PC-9 (cell line): ENCODE results near the gene NDE1. TPM values are rescaled to one million over a fixed set of nuclear protein-coding genes. Genes with fewer than 3 reads are reported as not detected.

ENCODE experiments used
- BruUV-seq: library from RNA; stranded (reverse); fragments of 400-500 nt; replicated peaks from 2 replicates; lab custom pipeline; 2021; lab: Mats Ljungman, UMichigan
- CTCF ChIA-PET: fragments of 300-600 bp; sonication (Branson Sonifier 250); formaldehyde crosslinking; loops from one replicate; lab custom pipeline; 2022; ENCODE audit warnings: antibody characterized with exemption; lab: Charles Lee
- POLR2A ChIA-PET: fragments of 300-600 bp; sonication (Branson Sonifier 250); formaldehyde crosslinking; loops from one replicate; lab custom pipeline; 2022; ENCODE audit warnings: antibody characterized with exemption; ENCODE audit not compliant: unreplicated experiment; lab: Charles Lee
- DNase-seq, 2 experiments: peaks; one replicate each; pipeline versions ENCODE4 v3.0.0 to v3.0.0-alpha.2; 2015 to 2022; ENCODE audit warnings: mixed read lengths in 1 of 2
- H2AFZ ChIP-seq: fragments of 200-600 bp; sonication (generic); 2 replicates; pipeline ENCODE4 v1.8.1; 2017; ENCODE audit warnings: antibody characterized with exemption
- H3F3A ChIP-seq: fragments of 200-600 bp; sonication (generic); 2 replicates; pipeline ENCODE4 v1.8.1; 2017; ENCODE audit warnings: antibody characterized with exemption, mild to moderate bottlenecking, low read depth; ENCODE audit not compliant: insufficient read depth
- H3K27ac ChIP-seq: fragments of 200-600 bp; sonication (generic); 2 replicates; pipeline ENCODE4 v1.6.1; 2016; ENCODE audit warnings: mixed run types
- H3K27me3 ChIP-seq: fragments of 200-600 bp; sonication (generic); 2 replicates; pipeline ENCODE4 v1.6.1; 2016; ENCODE audit warnings: low read depth, mixed run types; ENCODE audit not compliant: insufficient read depth
- H3K36me3 ChIP-seq: fragments of 200-600 bp; sonication (generic); 2 replicates; pipeline ENCODE4 v1.6.1; 2016; ENCODE audit warnings: low read depth, mixed run types
- H3K4me1 ChIP-seq: fragments of 200-600 bp; sonication (generic); replicated peaks from 2 replicates; pipeline ENCODE4 v1.6.1; 2016; ENCODE audit warnings: mixed run types; ENCODE audit not compliant: insufficient read depth
- H3K4me2 ChIP-seq: fragments of 200-600 bp; sonication (generic); 2 replicates; pipeline ENCODE4 v1.6.1; 2017; ENCODE audit warnings: mixed run types
- H3K4me3 ChIP-seq: fragments of 200-600 bp; sonication (generic); 2 replicates; pipeline ENCODE4 v1.6.1; 2016; ENCODE audit warnings: mixed run types
- H3K79me2 ChIP-seq: fragments of 200-600 bp; sonication (generic); 2 replicates; pipeline ENCODE4 v1.6.1; 2017; ENCODE audit warnings: low read depth, mixed run types
- H3K9me2 ChIP-seq: fragments of 200-600 bp; sonication (generic); 2 replicates; pipeline ENCODE4 v1.8.1; 2017; ENCODE audit warnings: mild to moderate bottlenecking; ENCODE audit not compliant: insufficient read depth
- H3K9me3 ChIP-seq: fragments of 200-600 bp; sonication (generic); 2 replicates; pipeline ENCODE4 v1.8.1; 2016; ENCODE audit warnings: low read depth; ENCODE audit not compliant: insufficient read depth
- H4K20me1 ChIP-seq: fragments of 200-600 bp; sonication (generic); 2 replicates; pipeline ENCODE4 v1.8.1; 2017; ENCODE audit not compliant: insufficient read depth
- CTCF ChIP-seq: fragments of 200-600 bp; sonication (generic); conservative IDR thresholded peaks from 2 replicates; pipeline ENCODE4 v1.6.1; 2017; ENCODE audit warnings: mixed run types, antibody characterized with exemption, mild to moderate bottlenecking, moderate library complexity
- EZH2 ChIP-seq: fragments of 200-600 bp; sonication (generic); IDR thresholded peaks from 2 replicates; pipeline ENCODE4 v1.8.0; 2017; ENCODE audit warnings: antibody characterized with exemption, low read depth
- intact Hi-C: fragments of 100-400 bp; cut with micrococcal nuclease; formaldehyde crosslinking; loops from one replicate; pipeline ENCODE4 v1.10.0; 2022; ENCODE audit not compliant: unreplicated experiment
- total RNA-seq: library from RNA; stranded (reverse); gene quantifications from 2 replicates; pipeline ENCODE4 v1.2.3, GENCODE V29; 2021

NDE1 gene
- total RNA-seq, 1 experiment from 2014 or later, result 119 TPM

- no peak for DNase-seq
- ChIA-PET CTCF (interaction anchor here (0.5 to 0.6 kb wide), 2 partner anchors 12 to 1549 kb away, joined by 3 to 6 read pairs; no protein-coding TSS in a partner anchor), POLR2A (interaction anchor here (1.0 kb wide), 1 partner anchor 13 kb away, joined by 7 read pairs; no protein-coding TSS in a partner anchor)
- H3K9me2 ChIP-seq, result no peaks in the 10 kb centered on the region
- intact Hi-C loops, result no loop called here
- no TSS peak for BruUV-seq
- no peaks in the 10 kb centered on the region for H3K79me2 ChIP-seq
- no peaks in the 10 kb centered on the region for H3K27me3 ChIP-seq
- TF ChIP-seq EZH2 (no peak), CTCF (no peak)
- no peaks in the 10 kb centered on the region for H3K9me3 ChIP-seq
- H3K27ac ChIP-seq, result no peak overlapping the region
- no peaks in the 10 kb centered on the region for H3K36me3 ChIP-seq
- H3F3A ChIP-seq, result no peaks in the 10 kb centered on the region
- no peak overlapping the region for H3K4me3 ChIP-seq
- H3K4me2 ChIP-seq, result no peak overlapping the region
- H3K4me1 ChIP-seq, result no peaks in the 10 kb centered on the region
- H2AFZ ChIP-seq, result no peak overlapping the region
- no peaks in the 10 kb centered on the region for H4K20me1 ChIP-seq
Measured at GRCh38 chr16:15770107-15770506, 120.1 kb downstream of the NDE1 start.

GRCh38 chr16:15770512-15770911, 120.5 kb downstream of the NDE1 start:
- Histone ChIP-seq H3K4me1 (no peaks in the 10 kb centered on the region), H3K27ac (no peak overlapping the region), H3K27me3 (no peaks in the 10 kb centered on the region), H3K36me3 (no peaks in the 10 kb centered on the region), H3K79me2 (no peaks in the 10 kb centered on the region), H3K9me2 (no peaks in the 10 kb centered on the region), H4K20me1 (no peaks in the 10 kb centered on the region), H3K4me2 (no peak overlapping the region), H3K9me3 (no peaks in the 10 kb centered on the region), H3F3A (no peaks in the 10 kb centered on the region), H3K4me3 (no peak overlapping the region), H2AFZ (no peak overlapping the region)
- POLR2A ChIA-PET, result interaction anchor here (1.0 kb wide), 1 partner anchor 12 kb away, joined by 7 read pairs; no protein-coding TSS in a partner anchor
- intact Hi-C loops, result no loop called here
- TF ChIP-seq EZH2 (no peak), CTCF (no peak)
- no TSS peak for BruUV-seq
- CTCF ChIA-PET, result interaction anchor here (0.5 to 0.7 kb wide), 4 partner anchors 10 to 1549 kb away, joined by 3 to 6 read pairs (median 4); no protein-coding TSS in a partner anchor
- DNase-seq, result no peak

GRCh38 chr16:15771694-15772093, 121.6 kb downstream of the NDE1 start:
- H3K4me2 ChIP-seq, result no peak overlapping the region
- no peaks in the 10 kb centered on the region for H3F3A ChIP-seq
- BruUV-seq, result no TSS peak
- intact Hi-C loops, result no loop called here
- ChIA-PET CTCF (no interaction called here), POLR2A (no interaction called here)
- TF ChIP-seq EZH2, result no peak
- no peak for TF ChIP-seq CTCF
- H3K27ac ChIP-seq, result no peak overlapping the region
- no peaks in the 10 kb centered on the region for H3K9me3 ChIP-seq
- no peaks in the 10 kb centered on the region for H3K79me2 ChIP-seq
- no peaks in the 10 kb centered on the region for H3K27me3 ChIP-seq
- no peaks in the 10 kb centered on the region for H3K9me2 ChIP-seq
- H3K4me3 ChIP-seq, result no peak overlapping the region
- H2AFZ ChIP-seq, result no peak overlapping the region
- H4K20me1 ChIP-seq, result no peaks in the 10 kb centered on the region
- H3K36me3 ChIP-seq, result no peaks in the 10 kb centered on the region
- no peaks in the 10 kb centered on the region for H3K4me1 ChIP-seq
- no peak for DNase-seq
